ENCODE results near the gene OSGIN1.

The OSGIN1 gene

GRCh38 chr16:83956336-83957289 is 3.6 kb downstream of the OSGIN1 start:
- DNase-seq (ENCODE audit: low read depth in 2 of 2): peak; percentile 28 to 36

GRCh38 chr16:83957296-83957855 is 4.3 kb downstream of the OSGIN1 start:
- no peak for DNase-seq (ENCODE audit: low read depth in 2 of 2)

GRCh38 chr16:83958137-83958845 is 5.3 kb downstream of the OSGIN1 start:
- DNase-seq (ENCODE audit: low read depth in 2 of 2): no peak

GRCh38 chr16:83958846-83959565 is 6.0 kb downstream of the OSGIN1 start:
- no peak for DNase-seq (ENCODE audit: low read depth in 2 of 2)

GRCh38 chr16:83959656-83960434 is 6.8 kb downstream of the OSGIN1 start:
- no peak for DNase-seq (ENCODE audit: low read depth in 2 of 2)

GRCh38 chr16:83960521-83961249 is 7.6 kb downstream of the OSGIN1 start:
- no peak for DNase-seq (ENCODE audit: low read depth in 2 of 2)

- no peak for DNase-seq (ENCODE audit: low read depth in 2 of 2)
Observed at GRCh38 chr16:83961591-83961990, 8.6 kb downstream of the OSGIN1 start.

GRCh38 chr16:83963277-83964119 is 10.5 kb downstream of the OSGIN1 start:
- DNase-seq (ENCODE audit: low read depth in 2 of 2): no peak

- DNase-seq (ENCODE audit: low read depth in 2 of 2): no peak
Observed at GRCh38 chr16:83964684-83965443, 11.8 kb downstream of the OSGIN1 start.

GRCh38 chr16:83965444-83966152 is 12.6 kb downstream of the OSGIN1 start:
- DNase-seq (ENCODE audit: low read depth in 2 of 2): no peak

GRCh38 chr16:83966153-83966696 is 13.2 kb downstream of the OSGIN1 start:
- no peak for DNase-seq (ENCODE audit: low read depth in 2 of 2)

GRCh38 chr16:83967091-83967490 is 14.1 kb downstream of the OSGIN1 start:
- DNase-seq (ENCODE audit: low read depth in 2 of 2): no peak

GRCh38 chr16:83967838-83968305 is 14.8 kb downstream of the OSGIN1 start, which contains the start of gene NECAB2:
Gene NECAB2 (plus strand): TSS chr16:83968244. CDS start chr16:83968649, 405 bp downstream.
- no peak for DNase-seq (ENCODE audit: low read depth in 2 of 2)

- DNase-seq (ENCODE audit: low read depth in 2 of 2): no peak
Observed at GRCh38 chr16:83968306-83968851, 15.3 kb downstream of the OSGIN1 start.

GRCh38 chr16:83968891-83969649 is 16.0 kb downstream of the OSGIN1 start:
- no peak for DNase-seq (ENCODE audit: low read depth in 2 of 2)

- no peak for DNase-seq (ENCODE audit: low read depth in 2 of 2)
Observed at GRCh38 chr16:83969771-83970429, 16.9 kb downstream of the OSGIN1 start.

All from stimulated activated CD8-positive, alpha-beta memory T cell treated with anti-CD3 and anti-CD28 coated beads, Interleukin-15, amount 100 ng/mL, for 4 hours (primary cell).